Middle frontal gyrus (tissue), 1 donor: ENCODE data around the gene C4B.
"Not testable (repeated sequence)": the region's sequence is repeated elsewhere in the genome, so short reads cannot be mapped to it uniquely, and the experiment has no call there.

Source experiments
- DNase-seq: peaks from one replicate; pipeline ENCODE4 v3.0.0-alpha.2; 2015; ENCODE audit warnings: low spot score; ENCODE audit errors: extremely low spot score

The C4B gene

DNA sequence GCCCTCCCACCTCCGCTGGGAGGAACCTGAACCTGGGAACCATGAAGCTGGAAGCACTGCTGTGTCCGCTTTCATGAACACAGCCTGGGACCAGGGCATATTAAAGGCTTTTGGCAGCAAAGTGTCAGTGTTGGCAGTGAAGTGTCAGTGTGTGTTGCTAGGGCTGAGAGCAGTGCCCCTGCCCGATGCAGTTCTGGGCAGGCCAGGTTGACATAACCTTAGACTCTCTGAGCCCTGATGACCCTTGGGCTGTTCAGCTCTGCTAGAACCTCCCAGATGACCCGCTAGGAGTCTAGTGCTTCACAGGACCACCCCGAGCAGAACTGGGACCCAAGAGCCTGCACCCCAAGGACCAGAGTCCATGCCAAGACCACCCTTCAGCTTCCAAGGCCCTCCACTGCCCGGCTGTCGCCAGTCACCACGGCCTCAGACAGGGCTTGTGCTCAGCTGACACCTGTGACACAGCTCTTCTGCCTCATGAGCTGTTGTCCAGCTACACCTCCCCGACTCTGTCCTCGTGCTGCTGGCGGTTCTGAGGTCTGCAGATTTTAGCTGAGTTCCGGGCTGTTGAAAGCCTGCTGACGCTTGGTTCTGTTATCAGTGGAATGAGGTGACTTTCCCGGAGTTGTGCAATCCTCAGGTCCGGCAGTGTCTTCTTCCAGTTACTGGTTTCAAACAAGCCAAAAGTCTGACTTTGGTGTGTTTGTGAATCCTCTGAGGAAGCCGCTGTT, 20.9 kb downstream of the C4B start:
- DNase-seq: not testable (repeated sequence)

GRCh38 chr6:32037136-32037535, 22.5 kb downstream of the C4B start:
- not testable (repeated sequence) for DNase-seq

GRCh38 chr6:32037598-32038524, 23.3 kb downstream of the C4B start, which contains the start of gene CYP21A2:
CYP21A2 (plus strand) TSS chr6:32038415; CDS start chr6:32038423, 8 bp downstream.
- DNase-seq: not testable (repeated sequence)

- not testable (repeated sequence) for DNase-seq
These were observed 24.3 kb downstream of the C4B start for GRCh38 chr6:32038878-32039277.

DNA sequence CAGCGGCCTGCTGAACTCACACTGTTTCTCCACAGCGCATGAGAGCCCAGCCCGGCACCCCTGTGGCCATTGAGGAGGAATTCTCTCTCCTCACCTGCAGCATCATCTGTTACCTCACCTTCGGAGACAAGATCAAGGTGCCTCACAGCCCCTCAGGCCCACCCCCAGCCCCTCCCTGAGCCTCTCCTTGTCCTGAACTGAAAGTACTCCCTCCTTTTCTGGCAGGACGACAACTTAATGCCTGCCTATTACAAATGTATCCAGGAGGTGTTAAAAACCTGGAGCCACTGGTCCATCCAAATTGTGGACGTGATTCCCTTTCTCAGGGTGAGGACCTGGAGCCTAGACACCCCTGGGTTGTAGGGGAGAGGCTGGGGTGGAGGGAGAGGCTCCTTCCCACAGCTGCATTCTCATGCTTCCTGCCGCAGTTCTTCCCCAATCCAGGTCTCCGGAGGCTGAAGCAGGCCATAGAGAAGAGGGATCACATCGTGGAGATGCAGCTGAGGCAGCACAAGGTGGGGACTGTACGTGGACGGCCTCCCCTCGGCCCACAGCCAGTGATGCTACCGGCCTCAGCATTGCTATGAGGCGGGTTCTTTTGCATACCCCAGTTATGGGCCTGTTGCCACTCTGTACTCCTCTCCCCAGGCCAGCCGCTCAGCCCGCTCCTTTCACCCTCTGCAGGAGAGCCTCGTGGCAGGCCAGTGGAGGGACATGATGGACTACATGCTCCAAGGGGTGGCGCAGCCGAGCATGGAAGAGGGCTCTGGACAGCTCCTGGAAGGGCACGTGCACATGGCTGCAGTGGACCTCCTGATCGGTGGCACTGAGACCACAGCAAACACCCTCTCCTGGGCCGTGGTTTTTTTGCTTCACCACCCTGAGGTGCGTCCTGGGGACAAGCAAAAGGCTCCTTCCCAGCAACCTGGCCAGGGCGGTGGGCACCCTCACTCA, 25.0 kb downstream of the C4B start:
- DNase-seq: not testable (repeated sequence)

GRCh38 chr6:32040299-32041049, 25.9 kb downstream of the C4B start:
- DNase-seq: not testable (repeated sequence)

GRCh38 chr6:32041050-32041321, 26.4 kb downstream of the C4B start:
- not testable (repeated sequence) for DNase-seq

- DNase-seq: not testable (repeated sequence)
These were observed 26.8 kb downstream of the C4B start for GRCh38 chr6:32041385-32041784.

GRCh38 chr6:32042276-32042675, 27.7 kb downstream of the C4B start:
- not testable (repeated sequence) for DNase-seq

DNA sequence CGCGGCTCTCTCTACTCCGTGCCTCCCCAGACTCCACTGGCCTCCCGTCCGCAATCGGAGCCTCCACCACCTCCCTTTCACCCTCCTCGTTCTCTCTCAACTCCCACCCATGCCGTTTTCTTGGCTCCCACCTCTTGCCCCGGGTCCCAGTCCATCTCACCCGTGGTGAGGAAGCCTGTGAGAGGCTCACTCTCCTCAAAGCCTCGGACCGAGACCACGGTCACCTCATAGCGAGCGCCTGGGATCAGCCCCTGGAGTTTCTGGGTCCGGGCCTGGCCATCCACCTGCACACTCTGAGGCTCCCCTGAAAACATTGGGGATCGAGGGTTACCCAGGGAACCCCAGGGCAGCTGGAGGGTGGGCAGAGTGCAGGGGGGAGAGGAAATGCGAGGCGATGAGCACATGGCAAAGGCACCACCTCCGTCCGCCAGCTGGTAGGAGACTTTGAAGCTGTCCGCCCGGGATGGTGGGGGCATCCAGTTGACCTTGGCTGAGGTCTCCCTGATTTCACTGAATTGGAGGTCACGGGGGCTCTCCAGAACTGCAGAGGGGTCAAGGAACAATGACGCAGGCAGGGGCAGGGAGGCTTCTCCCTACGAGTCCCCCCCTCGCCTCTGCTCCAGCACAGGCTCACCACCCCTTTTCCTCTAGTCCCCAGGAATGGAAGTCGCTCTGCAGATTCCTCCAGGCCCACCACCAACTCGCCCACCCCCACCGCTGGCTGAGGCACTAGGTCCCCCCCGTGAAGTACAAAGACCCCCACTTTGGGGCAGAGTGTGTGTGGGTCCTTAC, 29.2 kb downstream of the C4B start:
- not testable (repeated sequence) for DNase-seq

DNA sequence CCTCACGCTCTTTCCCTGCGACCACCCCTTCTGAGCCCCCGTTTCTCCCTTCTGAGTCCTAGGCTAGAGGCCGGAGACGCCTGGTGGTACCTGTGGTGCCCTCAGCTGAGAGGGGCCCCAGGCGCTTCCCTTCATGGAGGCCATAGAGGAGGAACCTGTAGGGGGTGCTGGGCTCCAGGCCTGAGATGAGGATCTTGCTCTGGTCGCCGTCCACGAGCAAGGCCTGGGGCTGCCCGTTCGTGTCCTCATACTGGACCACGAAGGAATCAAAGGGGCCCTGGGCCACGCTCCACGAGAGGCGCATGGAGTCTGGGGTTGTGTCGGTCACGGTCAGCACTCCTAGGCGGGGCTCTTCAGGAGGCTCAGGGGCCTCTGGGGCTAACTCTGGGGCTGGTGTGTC, 30.3 kb downstream of the C4B start:
- not testable (repeated sequence) for DNase-seq

GRCh38 chr6:32045811-32046449, 31.3 kb downstream of the C4B start:
- no peak for DNase-seq

DNA sequence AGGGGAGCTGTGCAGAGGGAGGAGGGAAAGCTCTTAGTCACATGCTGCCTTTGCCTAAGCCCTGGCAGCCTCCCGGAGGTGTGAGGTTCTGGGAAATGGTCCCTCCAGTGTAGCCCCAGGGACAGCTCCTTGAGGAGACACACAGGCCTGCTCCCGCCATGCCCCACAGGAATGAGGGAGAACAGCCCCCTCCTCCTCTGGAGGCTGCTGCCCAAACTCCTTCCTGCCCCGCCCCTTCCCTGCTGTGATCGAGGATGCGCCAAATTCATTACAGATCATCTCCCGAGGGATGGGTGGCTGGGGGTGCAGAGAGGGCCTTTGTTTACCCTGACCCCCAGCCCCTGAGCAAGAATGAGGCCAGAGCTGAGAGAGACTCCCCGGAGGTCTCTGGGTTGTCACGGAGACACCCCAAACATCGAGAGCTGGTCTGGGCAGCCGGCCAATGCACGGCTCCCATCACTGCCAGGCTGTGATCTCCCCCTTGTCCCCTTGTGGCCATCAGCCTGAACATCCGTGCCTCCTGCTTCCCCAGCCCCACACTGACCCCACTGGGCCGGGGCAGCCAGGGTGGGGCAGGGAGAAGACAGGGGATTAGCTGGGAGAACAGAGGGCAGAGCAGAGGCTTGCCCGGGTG, 32.0 kb downstream of the C4B start:
- no peak for DNase-seq

- no peak for DNase-seq
These were observed 32.5 kb downstream of the C4B start for GRCh38 chr6:32047084-32047478.

DNA sequence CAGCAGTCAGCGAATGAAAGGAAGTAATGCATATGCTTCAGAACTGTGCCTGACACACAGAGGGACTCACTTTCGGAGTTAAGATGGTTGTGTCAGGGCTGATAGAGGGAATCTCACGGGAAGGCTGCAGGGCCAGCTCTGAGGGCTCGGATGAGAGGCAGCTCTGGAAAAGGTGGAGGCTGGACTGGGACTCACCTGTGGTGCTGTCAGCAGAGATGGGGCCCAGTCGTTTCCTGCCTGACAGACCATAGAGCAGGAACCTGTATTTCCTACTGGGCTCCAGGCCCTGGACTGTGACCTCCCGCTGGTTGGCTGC, 32.9 kb downstream of the C4B start:
- DNase-seq: no peak

- no peak for DNase-seq
These were observed 33.5 kb downstream of the C4B start for GRCh38 chr6:32047855-32048766.

DNA sequence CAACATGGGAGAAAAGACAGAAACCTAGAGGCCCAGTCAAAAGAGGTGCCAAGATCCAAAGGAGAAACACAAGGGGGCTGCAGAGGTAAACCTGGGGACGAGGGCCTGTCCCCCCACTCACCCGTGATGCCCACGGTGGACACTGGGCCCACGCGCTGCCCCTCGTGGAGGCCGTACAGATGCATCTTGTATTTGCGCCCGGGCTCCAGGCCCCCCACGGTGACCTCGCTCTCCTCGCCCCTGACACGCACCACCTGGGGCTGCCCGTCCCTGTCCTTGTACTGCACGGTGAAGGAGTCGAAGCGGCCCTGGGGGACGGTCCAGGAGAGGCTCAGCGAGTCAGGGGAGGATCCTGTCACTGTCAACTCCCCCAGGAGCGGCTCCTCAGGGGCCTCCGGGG, 34.6 kb downstream of the C4B start:
- DNase-seq: not testable (repeated sequence)

- not testable (repeated sequence) for DNase-seq
These were observed 35.1 kb downstream of the C4B start for GRCh38 chr6:32049736-32050135.
